ENCODE data around the gene TBC1D16.

DNA sequence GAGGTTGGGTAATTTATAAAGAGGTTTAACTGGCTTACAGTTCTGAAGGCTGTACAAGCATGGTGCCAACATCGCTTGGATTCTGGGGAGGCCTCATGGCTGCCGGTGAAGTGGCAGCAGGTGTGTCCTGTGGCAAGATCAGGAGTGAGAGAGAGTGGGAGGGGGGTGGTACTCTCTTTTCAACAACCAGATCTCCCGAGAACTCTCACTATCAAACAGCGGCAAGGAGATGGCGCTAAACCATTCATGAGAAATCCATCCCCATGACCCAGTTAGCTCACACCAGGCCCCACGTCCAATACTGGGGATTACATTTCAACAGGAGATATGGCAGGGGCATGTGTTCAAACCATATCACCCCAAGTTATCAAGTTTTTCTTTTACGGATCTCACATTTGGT lies 152.5 kb downstream of the TBC1D16 start:
- TF ChIP-seq CTCF (IDR thresholded peaks at IDR 0.05) (no peak), EP300 (IDR thresholded peaks at IDR 0.05) (no peak), POLR2A (IDR thresholded peaks at IDR 0.05) (no peak), POLR2AphosphoS5 (IDR thresholded peaks at IDR 0.05) (no peak)

Data from gastroesophageal sphincter (tissue), 3 donors.